Lung (tissue), 16 donors: Measurements from ENCODE around the gene CLN5. TPM values are rescaled to one million over a fixed set of nuclear protein-coding genes. Genes with fewer than 3 reads are reported as not detected.

Source experiments
- ATAC-seq: fragments of 200-7000 bp; cut with Tn5 transposase; one replicate; pipeline ENCODE4 v1.9.1; 2020; ENCODE audit warnings: moderate number of reproducible peaks; ENCODE audit not compliant: insufficient read depth, low FRiP score
- DNase-seq, 3 donors: peaks; one replicate each; pipeline ENCODE4 v3.0.0-alpha.2; 2013 to 2017
- H3K27ac ChIP-seq, 2 donors: one replicate each; pipeline ENCODE4 v1.5.1; 2013; ENCODE audit warnings: mild to moderate bottlenecking in 2 of 2, moderate library complexity in 2 of 2, control low read depth in 1 of 2, inconsistent platforms in 1 of 2, low read depth in 1 of 2, low read length in 1 of 2
- H3K27me3 ChIP-seq, 3 donors: one replicate each; pipeline ENCODE4 v1.5.1; 2013; ENCODE audit warnings: low read length in 2 of 3; ENCODE audit not compliant: control insufficient read depth in 3 of 3, insufficient read depth in 3 of 3
- H3K36me3 ChIP-seq, 4 donors: one replicate each; pipeline ENCODE4 v1.5.1; 2013; ENCODE audit warnings: low read length in 4 of 4, mild to moderate bottlenecking in 1 of 4, moderate library complexity in 1 of 4; ENCODE audit not compliant: control insufficient read depth in 4 of 4, insufficient read depth in 4 of 4
- H3K4me1 ChIP-seq, 5 donors: one replicate each; pipeline ENCODE4 v1.5.1; 2013; ENCODE audit warnings: low read length in 5 of 5, mild to moderate bottlenecking in 2 of 5, moderate library complexity in 1 of 5; ENCODE audit not compliant: control insufficient read depth in 5 of 5, insufficient read depth in 5 of 5
- H3K4me3 ChIP-seq: one replicate; pipeline ENCODE4 v1.5.1; 2013; ENCODE audit warnings: mild to moderate bottlenecking, control low read depth, moderate library complexity
- H3K9ac ChIP-seq, 2 donors: one replicate each; pipeline ENCODE4 v1.5.1; 2013; ENCODE audit warnings: low read length in 2 of 2, control low read depth in 1 of 2; ENCODE audit not compliant: insufficient read depth in 1 of 2
- H3K9me3 ChIP-seq, 4 donors: one replicate each; pipeline ENCODE4 v1.5.1; 2013; ENCODE audit warnings: low read length in 3 of 4, mild to moderate bottlenecking in 1 of 4, moderate library complexity in 1 of 4; ENCODE audit not compliant: control insufficient read depth in 4 of 4, insufficient read depth in 3 of 4
- CTCF ChIP-seq: IDR thresholded peaks from 2 replicates; pipeline ENCODE4 v1.5.1; 2012; ENCODE audit warnings: mild to moderate bottlenecking; ENCODE audit errors: control extremely low read depth, extremely low read depth
- WGBS, 2 donors: extraction: QIAGEN DNeasy Blood & Tissue Kit; methylation state at CpG; one replicate each; pipeline ENCODE4 v1.1.7; 2013; 5-methylcytosine and 5-hydroxymethylcytosine counted together
- long read RNA-seq, 5 donors: transcript quantifications; one replicate each; lab custom pipeline, GENCODE V29; 2026
- polyA plus RNA-seq, 2 donors: library from polyadenylated mRNA; stranded (reverse); fragments of 200-250 nt; gene quantifications; one replicate each; pipeline ENCODE4 v1.2.1, GENCODE V29; 2013
- total RNA-seq, 2 donors: library from RNA; depleted of rRNA in 1 of 2; stranded (reverse); fragments of >200 nt in 1 of 2; gene quantifications; one replicate each; pipeline ENCODE4 v1.2.1, GENCODE V29; 2014 to 2021
- donor health status: control.
- donor health status: control.
- donor health status: Bipolar disorder and iron deficiency.
- donor health status: healthy.
- donor health status: DM: yes; HTN: yes; CAD: no.

The CLN5 gene
- total RNA-seq (10 to 100 TPM; 34.9 to 41.7 TPM), polyA plus RNA-seq (10 to 100 TPM; 18.0 to 18.4 TPM)
- long read RNA-seq, donor 1, full-length matches to known transcripts, result 29 of 29 reads
- long read RNA-seq, donor 1, partial matches to known transcripts, result 0 of 29 reads
- long read RNA-seq, donor 1, other reads (novel, unspliced or antisense), result 0 of 29 reads
- long read RNA-seq, donor 2, full-length matches to known transcripts, result 9 of 9 reads
- long read RNA-seq, donor 2, partial matches to known transcripts, result 0 of 9 reads
- long read RNA-seq, donor 2, other reads (novel, unspliced or antisense), result 0 of 9 reads
- long read RNA-seq, donor 3, full-length matches to known transcripts, result 16 of 16 reads
- long read RNA-seq, donor 3, partial matches to known transcripts, result 0 of 16 reads
- long read RNA-seq, donor 3, other reads (novel, unspliced or antisense), result 0 of 16 reads
- long read RNA-seq, donor 4, full-length matches to known transcripts, result 10 of 10 reads
- long read RNA-seq, donor 4, partial matches to known transcripts, result 0 of 10 reads
- long read RNA-seq, donor 4, other reads (novel, unspliced or antisense), result 0 of 10 reads
- long read RNA-seq, donor 5, full-length matches to known transcripts, result 30 of 37 reads
- long read RNA-seq, donor 5, partial matches to known transcripts, result 7 of 37 reads
- long read RNA-seq, donor 5, other reads (novel, unspliced or antisense), result 0 of 37 reads

DNA sequence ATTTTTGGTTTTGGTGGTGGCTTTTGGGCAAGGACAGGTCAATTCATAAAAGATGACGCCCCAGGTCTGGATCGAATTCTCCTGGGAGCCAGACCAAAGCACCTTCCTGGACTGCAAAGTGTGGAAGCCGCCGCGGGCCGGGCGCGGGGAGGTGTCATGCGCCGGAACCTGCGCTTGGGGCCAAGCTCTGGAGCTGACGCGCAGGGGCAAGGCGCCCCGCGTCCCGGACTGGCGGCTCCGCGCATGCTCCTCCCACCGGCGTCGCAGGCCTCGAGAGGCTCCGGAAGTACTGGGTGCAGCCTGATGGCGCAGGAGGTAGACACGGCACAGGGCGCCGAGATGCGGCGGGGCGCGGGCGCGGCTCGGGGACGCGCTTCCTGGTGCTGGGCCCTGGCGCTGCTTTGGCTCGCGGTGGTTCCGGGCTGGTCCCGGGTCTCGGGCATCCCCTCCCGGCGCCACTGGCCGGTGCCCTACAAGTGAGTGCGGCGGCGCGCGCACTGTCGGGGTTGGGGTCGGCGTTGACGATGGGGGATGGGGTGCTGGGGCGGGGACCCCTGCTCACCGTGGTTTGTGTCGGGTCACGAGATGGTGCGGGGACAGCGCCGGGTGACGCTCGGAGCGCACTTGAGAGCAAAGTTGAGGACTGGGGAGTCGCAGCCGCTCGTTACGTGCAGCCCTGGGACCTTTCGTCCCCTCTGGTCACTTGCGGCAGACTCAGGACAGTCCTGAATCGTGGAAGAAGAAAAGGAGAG lies at the start of gene CLN5:
CLN5 (plus strand) TSS at position 286 of the 752 bp plus-strand sequence; CDS start at position 304, 18 bp downstream.
- Histone ChIP-seq H3K27me3 (no peaks in the 10 kb centered on the region), H3K4me3 (peak within 1 kb of the TSS; percentile 75), H3K4me1 (peaks cover 0 to 21% (median 5%) of the 10 kb centered on the region in 5 donors), H3K27ac (peak within 1 kb of the TSS; percentile 89 to 97), H3K9me3 (no peaks in the 10 kb centered on the region), H3K9ac (peak within 1 kb of the TSS; percentile 73 to 88), H3K36me3 (peaks cover 0 to 14% (median 7%) of the 10 kb centered on the region in 4 donors)
- ATAC-seq (peak; percentile 97), DNase-seq (peak; percentile 94 to 96 (median 94))
- whole genome bisulfite sequencing, 2 donors, result 0 to 1% methylated on average over 67 to 73 of the region's 73 CpGs
- no peak for TF ChIP-seq CTCF

- no peaks in the 10 kb centered on the region for H3K36me3 ChIP-seq
- H3K27me3 ChIP-seq, result no peaks in the 10 kb centered on the region
- H3K4me1 ChIP-seq, result no peaks in the 10 kb centered on the region
- no peak overlapping the region for H3K4me3 ChIP-seq
- WGBS, 2 donors, result 82 to 93% methylated on average over 4 of the region's 4 CpGs
- ATAC-seq, result no peak
- H3K9me3 ChIP-seq, result peaks cover 0 to 1% (median 0%) of the 10 kb centered on the region in 4 donors
- H3K27ac ChIP-seq, result no peak overlapping the region
- no peak overlapping the region for H3K9ac ChIP-seq
- DNase-seq, result no peak
- no peak for TF ChIP-seq CTCF
Measured at GRCh38 chr13:76942363-76942762, 49.5 kb upstream of the CLN5 start.

DNA sequence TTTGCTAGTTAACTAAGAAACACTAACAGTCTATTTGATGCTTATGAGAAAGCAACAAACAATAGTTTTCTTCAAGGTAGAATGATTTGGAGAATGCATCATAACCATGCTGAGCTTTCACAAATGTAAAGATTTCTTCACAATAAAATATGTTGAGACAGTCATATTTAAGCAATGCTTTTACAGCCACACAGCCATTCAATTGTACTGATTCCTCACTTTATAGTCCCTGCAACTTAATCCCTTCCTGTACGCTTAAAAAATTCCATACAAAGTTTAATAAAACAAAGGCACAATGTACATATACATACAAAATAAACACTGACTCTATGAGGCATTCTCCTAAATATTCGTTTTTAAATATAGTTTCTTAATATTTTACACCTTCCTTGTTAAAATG lies 48.2 kb upstream of the CLN5 start:
- Histone ChIP-seq H3K9me3 (no peaks in the 10 kb centered on the region), H3K27me3 (no peaks in the 10 kb centered on the region), H3K4me1 (no peaks in the 10 kb centered on the region), H3K27ac (no peak overlapping the region), H3K4me3 (no peak overlapping the region), H3K36me3 (no peaks in the 10 kb centered on the region), H3K9ac (no peak overlapping the region)
- no peak for DNase-seq
- no peak for TF ChIP-seq CTCF
- WGBS, 2 donors, result 79 to 88% methylated on average over 2 of the region's 2 CpGs
- no peak for ATAC-seq
